Activated naive CD4-positive, alpha-beta T cell (primary cell): ENCODE results near the gene S100A7.
"Not testable (repeated sequence)": the region's sequence is repeated elsewhere in the genome, so short reads cannot be mapped to it uniquely, and the experiment has no call there.

Experiments
- DNase-seq, 4 experiments: peaks; one replicate each; lab custom pipeline; 2025; lab: John Stamatoyannopoulos, UW

Gene S100A7

DNA sequence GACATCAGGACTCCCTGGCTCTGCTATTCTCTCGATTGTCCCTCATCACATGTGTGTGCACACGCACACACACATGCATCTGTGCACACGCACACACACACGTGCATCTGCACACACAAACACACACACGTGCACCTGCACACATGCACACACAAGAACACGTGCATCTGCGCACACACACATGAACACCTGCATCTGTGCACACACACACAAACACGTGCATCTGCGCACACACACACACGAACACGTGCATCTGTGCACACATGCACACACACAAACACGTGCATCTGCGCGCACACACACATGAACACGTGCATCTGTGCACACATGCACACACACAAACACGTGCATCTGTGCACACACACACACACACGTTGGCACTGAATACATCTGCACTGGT lies 29.4 kb downstream of the S100A7 start:
- DNase-seq, result no peak

DNA sequence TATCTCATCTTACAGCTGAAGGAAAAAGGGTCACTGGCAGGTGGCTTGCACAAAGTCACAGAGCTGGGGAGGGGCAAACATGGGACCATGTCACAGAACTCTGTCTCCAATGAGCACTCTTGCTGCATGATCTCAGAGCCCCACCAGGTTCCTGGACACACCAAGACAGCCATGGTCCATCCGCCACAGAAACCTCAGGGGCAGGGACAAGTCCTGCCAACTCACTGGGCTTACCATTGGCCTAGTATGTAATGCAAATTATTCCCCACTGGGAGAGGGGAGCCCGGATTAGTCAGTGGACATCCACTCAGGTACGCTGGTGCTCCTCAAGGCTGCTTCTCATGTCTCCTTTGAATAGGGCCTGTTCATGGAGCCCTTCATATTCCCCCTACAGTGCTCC lies 29.9 kb downstream of the S100A7 start:
- DNase-seq, result no peak

DNA sequence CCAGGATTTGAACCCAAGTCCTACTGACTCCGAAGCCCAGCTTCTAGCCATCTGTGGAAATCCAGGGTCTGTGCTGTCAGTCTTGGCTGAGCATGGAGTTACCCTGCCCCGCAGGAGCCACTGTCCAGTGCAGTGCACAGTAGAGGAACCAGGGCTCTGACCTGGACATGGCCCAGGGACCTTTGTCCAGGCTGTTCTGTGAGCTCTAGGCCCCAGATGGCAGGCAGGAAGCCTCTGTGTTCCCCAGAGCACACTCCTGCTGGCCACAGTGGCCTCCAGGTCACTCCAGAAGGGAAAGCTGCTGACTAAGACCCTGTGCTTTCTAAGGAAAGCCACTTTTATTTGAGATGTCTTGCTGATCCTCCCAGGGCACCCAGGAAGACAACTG lies 30.3 kb downstream of the S100A7 start:
- no peak for DNase-seq

DNA sequence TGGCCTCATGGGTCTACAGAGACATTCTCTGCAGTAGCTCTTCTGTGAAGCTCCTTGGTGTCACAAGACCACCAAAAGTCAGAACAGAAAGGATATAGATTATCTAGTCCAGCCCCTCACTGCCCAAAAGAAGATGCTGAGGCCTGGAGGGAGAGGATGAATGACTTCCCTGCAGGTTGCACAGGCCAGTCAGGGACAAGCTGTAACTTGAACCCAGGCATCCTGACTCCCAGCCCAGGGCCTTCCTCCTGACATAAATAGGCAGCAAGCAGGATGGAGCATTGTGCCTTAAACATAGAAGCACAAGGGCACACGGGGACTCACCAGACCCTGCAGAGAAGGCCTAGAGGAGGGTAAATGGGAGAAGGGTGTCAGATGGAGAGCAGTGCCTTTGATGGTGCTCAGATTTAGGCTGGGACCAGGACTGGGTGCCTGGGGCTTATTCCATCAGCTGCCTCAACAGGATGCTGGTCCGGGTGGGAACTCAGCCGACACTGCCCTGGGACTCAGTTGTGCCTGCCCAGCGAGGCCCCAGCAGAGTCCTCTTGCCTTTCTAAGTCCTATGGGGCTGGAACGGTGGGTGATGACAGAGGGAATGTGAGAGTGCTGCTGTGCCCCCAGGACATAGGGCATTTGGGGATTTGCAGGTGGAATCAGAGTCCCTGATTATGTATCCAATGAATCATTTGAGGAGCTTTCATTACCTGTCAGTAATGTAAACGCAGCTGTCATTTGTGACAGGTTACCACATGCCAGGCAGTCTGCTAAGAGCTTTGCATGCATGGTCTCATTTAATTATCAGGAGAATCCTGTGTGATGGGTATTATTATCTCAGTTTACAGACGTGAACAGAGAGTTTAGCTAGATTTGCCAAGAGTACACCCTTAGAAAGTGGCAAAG lies 30.9 kb downstream of the S100A7 start:
- DNase-seq, result no peak

DNA sequence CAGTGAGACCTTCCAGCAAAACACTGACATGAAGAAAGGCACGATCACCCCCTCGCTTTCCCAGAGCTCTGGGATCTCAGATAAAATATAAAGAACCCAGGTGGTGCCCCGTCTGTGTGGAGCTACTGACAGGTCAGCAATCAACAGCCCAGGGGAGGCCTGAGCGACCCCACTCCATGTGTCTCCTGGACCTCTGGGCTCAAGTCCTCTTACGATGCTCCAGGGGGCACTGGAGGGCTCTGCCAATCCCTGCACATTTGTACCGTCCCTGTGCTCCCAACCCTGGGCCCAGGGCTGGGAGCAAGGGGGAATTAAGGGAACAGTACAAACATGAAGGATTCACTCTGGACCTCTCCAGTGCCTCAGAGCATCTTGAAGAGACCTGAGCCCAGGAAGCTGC lies 31.7 kb downstream of the S100A7 start:
- DNase-seq, result no peak

DNA sequence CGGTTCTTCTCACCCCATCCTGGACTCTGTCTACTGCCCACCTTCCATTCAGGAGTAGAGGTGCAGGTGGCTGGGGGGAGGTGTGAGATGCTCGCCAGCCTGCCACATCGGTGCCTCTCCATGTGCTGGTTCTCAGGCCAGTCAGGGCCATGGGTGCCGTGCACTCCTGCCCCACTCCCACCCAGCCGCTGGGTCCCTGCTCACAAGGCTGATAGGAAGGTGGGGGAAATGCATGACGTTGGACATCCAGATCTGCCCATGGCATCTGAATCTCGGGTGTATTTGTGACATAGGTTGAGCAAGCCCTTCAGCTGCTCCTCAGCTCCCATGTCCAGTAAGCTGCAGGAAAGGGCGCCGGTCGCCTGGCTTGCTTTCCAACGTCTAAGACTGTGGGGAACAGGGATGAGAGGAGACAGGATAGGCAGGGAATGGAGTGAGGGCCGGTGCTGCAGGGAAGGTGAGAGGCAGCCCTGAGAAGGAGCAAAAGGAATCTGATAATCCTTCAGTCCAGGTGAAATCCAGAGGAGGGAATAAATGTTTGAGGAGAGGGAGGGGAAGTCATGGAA lies 32.3 kb downstream of the S100A7 start:
- DNase-seq, result no peak

DNA sequence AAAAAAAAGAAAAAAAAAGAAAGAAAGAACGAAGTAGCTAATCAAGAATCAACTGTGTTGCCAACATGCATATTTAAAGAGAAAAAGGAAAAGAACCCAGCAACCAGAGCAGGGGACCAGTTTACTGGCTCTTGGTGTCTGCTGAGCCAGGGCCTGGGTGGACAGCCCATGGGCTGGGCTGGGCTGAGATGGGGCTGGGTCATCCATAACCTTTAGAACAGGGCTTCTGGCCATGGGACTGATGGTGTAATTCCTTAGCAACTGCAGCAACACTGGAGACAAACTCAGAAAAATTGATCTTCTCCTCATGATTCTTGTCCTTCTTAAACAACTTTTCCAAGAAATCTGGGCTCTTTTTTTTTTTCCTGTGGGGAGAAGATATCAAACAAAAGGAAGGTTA lies 33.6 kb downstream of the S100A7 start:
- no peak for DNase-seq

DNA sequence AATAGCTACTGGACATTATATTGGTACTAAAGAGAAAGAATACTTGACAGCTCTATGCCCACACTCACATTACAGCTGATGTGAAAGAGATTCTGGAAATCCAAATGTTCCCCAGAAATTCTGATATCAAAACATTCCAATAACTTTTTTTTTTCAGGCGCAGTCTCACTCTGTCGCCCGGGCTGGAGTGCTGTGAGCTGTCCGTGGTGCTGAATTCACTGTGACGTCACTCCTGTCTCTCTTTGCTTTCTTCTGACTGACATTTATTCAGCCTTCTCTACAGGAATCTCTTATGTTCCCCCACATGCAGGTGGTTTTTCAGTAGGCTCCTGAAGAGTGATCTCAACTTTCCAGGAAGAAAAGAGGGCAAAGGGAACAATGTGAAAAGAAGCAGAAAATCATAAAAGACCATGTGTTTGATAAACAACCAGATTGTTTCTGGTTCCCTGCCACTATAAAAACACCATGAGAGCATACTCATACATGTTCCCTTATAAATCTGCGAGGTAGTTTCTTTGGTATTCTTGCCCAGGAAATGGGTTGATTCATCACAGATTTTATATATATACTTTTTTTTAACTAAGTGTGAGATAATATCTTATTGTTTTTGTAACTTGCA lies 37.9 kb downstream of the S100A7 start:
- DNase-seq, result peak in 3 of 4 experiments; percentile 9 to 49 (median 35)

DNA sequence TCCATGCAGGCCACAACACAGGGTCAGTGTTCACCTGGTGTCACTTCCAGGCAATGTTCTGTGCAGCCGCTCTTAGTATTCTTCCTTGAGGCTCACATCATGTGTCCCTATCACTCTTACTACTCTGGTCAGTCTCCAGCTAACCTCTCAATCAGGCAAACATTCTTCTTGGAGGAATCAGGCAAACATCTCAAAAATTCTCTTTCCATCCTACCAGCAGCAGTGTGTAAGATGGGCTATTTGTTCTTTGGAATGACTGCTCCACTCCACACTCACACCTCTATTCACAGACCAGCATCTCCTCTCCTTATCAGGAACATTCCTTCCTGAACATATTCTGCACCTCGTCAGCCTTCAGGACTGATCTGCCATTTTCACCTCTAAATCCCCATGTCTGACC lies 40.1 kb downstream of the S100A7 start:
- no peak for DNase-seq

DNA sequence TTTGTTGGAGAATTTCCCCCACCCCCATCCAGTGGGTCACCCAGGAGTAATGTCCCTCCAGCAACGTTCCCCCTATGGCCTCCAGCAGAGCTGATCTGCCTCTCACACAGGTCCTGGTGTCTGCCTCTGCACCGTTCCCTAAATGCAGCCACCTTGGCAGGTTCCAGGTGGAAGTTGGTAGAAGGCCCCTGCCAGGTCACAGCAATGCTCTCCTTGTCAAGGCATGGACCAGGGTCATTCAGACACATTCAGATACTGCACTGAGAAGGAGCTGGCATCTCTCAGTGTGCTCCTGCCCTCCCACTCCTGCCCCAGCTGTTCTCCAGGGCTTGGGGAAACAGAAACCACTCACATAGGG lies 41.0 kb downstream of the S100A7 start:
- not testable (repeated sequence) for DNase-seq

DNA sequence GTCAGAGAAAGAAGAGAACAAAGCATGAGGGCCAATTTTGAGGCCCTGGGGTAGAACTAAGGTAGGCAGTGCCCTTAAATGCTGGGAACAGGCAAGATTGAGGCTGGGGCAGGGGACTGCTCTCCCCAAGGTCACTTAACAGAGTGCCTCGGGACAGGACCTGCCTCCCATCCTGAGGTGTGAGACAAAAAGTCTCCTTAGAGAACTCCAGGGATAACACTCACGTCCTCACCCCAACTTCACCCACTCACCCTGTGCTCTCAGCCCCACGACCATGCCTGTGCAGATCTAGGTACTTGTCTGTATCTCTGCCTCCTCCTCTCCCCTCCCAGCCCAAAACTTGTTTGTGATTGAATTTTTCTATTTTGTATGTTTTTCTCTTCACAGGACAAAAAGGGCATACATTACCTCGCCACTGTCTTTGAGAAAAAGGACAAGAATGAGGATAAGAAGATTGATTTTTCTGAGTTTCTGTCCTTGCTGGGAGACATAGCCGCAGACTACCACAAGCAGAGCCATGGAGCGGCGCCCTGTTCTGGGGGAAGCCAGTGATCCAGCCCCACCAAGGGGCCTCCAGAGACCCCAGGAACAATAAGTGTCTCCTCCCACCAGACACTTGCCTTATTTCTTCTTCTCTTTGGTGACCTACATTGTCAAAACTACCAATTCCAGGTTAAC lies 41.6 kb downstream of the S100A7 start:
- DNase-seq, result not testable (repeated sequence)

DNA sequence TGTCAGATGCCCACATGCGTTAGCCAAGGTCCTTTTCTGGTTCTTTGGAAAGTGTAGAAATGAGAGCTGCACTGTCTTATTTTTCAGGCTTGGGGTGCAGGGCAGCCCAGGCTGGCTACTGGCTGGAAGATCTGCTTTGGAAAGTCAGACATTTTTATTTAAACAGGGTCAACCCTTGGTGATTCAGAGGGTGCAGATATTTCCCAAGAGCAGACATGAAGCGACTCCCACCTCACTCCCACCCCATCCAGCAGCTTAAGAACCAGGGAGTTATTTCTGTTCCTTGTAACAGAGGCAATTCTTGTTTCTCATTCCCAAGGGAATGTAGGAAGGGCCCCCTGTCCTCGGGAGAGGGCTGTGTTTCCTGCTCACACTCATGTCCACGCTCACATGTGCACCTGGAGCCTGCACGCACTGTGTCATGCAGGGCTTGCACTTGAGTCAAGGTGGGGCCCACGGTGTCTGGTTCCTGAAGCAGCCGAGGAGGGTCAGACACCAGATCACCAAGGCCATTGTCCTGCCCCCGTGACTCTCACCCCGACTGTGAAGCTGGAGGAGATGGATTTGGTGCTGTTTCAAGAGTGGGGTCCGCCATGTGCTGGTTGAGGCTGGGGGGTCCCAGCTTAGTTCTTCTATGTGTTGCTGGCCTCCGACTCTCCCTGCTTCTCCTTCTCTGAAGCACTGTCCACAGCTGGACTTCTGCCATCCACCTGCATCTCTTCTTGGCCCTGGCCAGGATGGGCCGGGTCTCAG lies 43.1 kb downstream of the S100A7 start:
- no peak for DNase-seq

DNA sequence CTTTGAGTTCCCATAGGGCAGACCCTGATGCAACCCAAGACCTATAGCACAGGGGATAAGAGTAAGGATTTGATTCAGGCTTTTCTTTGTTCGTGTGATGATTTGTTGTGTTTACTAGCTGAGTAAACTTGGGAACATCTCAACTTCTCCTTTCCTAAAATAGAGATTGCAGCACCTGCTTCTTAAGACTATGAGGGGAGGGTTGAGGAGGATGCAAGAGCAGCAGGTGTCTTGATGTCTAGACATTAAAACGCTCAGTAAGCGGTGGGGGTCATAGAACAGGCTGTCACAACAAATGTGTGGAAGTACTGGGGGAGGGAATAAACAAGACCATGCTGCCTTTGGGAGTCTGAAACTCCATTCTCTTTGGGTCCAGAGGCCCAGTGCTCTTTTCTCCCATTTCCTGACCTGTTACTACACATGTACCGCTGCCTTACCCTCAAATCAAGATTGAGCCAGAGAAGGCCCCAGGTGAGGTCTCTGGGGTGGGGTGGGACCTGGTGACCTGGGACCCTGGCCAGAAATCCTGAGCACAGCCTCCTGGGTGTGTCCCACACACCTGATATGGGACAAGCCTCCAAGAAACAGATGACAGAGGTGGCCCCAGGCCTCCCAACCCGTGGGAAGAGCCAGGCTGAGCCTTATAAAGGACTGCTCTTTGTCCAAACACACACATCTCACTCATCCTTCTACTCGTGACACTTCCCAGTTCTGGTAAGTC lies 44.4 kb downstream of the S100A7 start, which contains the start of gene S100A7A:
TSS of gene S100A7A (plus strand) at position 671 of the 721 bp plus-strand sequence. CDS start 1,563 bp downstream, outside the sequence.
- DNase-seq, result no peak

DNA sequence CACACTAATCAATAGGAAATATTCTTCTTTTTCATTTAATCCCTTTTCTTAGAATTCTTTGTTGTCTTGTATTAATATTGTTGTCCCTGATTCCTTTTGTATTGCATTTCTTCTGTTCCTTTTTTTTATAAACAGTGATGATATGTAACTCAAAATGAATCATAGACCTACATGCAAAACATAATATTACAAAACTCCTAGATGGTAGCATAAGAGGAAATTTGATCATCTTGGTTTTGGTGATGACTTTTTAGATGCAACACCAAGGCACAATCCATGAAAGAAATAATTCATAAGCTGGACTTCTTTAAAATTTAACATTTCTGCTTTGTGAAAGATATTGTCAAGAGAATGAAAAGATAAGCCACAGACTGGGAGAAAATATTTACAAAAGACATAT lies 46.5 kb downstream of the S100A7 start:
- DNase-seq, result not testable (repeated sequence)
